Fibroblast of lung (primary cell): ENCODE measurements around the gene TIMM29. TPM values are rescaled to one million over a fixed set of nuclear protein-coding genes. Genes with fewer than 3 reads are reported as not detected.
A peak's percentile ranks its signal among the peaks of the same experiment; 100 is the strongest.

Experiments used
- DNase-seq, 2 donors: peaks; one replicate each; pipeline versions ENCODE4 v3.0.0 to v3.0.0-alpha.2; 2010; ENCODE audit warnings: low read depth in 2 of 2
- H2AFZ ChIP-seq: 2 replicates; pipeline ENCODE4 v1.5.1; 2012; ENCODE audit warnings: low read length, control low read depth, inconsistent platforms
- H3K27ac ChIP-seq: 2 replicates; pipeline ENCODE4 v1.5.1; 2011; ENCODE audit warnings: low read length, control low read depth; ENCODE audit not compliant: insufficient read depth
- H3K27me3 ChIP-seq: 2 replicates; pipeline ENCODE4 v1.5.1; 2011; ENCODE audit warnings: mild to moderate bottlenecking, low read length; ENCODE audit not compliant: control insufficient read depth, insufficient read depth
- H3K36me3 ChIP-seq: 2 replicates; pipeline ENCODE4 v1.5.1; 2011; ENCODE audit warnings: low read length; ENCODE audit not compliant: control insufficient read depth, insufficient read depth
- H3K4me1 ChIP-seq: 2 replicates; pipeline ENCODE4 v1.5.1; 2011; ENCODE audit warnings: low read length; ENCODE audit not compliant: control insufficient read depth, insufficient read depth; ENCODE audit errors: extremely low read depth
- H3K4me2 ChIP-seq: 2 replicates; pipeline ENCODE4 v1.5.1; 2011; ENCODE audit warnings: low read length, control low read depth; ENCODE audit not compliant: insufficient read depth; ENCODE audit errors: extremely low read depth
- H3K4me3 ChIP-seq, 4 experiments: fragments of 200-600 bp in 1 of 4; sonication (generic) in 1 of 4; replicated peaks in 1 of 4; 2 replicates each; pipeline ENCODE4 v1.5.1; 2011 to 2016; ENCODE audit warnings: low read length in 4 of 4, low read depth in 3 of 4, mild to moderate bottlenecking in 3 of 4, control low read depth in 2 of 4, inconsistent platforms in 1 of 4, mixed read lengths in 1 of 4; ENCODE audit not compliant: insufficient read depth in 1 of 4; ENCODE audit errors: control extremely low read depth in 1 of 4
- H3K79me2 ChIP-seq: 2 replicates; pipeline ENCODE4 v1.5.1; 2012; ENCODE audit warnings: mild to moderate bottlenecking, low read length, inconsistent platforms; ENCODE audit not compliant: control insufficient read depth, insufficient read depth
- H3K9ac ChIP-seq: 2 replicates; pipeline ENCODE4 v1.5.1; 2011; ENCODE audit warnings: mild to moderate bottlenecking, low read length, control low read depth; ENCODE audit not compliant: insufficient read depth
- H3K9me3 ChIP-seq: 2 replicates; pipeline ENCODE4 v1.5.1; 2012; ENCODE audit warnings: low read depth, low read length; ENCODE audit not compliant: control insufficient read depth, insufficient read depth
- H4K20me1 ChIP-seq: 2 replicates; pipeline ENCODE4 v1.5.1; 2011; ENCODE audit warnings: low read length; ENCODE audit not compliant: control insufficient read depth, insufficient read depth; ENCODE audit errors: extremely low read depth
- CTCF ChIP-seq, 2 donors: IDR thresholded peaks in 1 of 2; conservative IDR thresholded peaks in 1 of 2; 1 replicate in 1 of 2; 2 replicates in 1 of 2; pipeline ENCODE4 v1.5.1; 2011 to 2012; ENCODE audit warnings: low read length in 2 of 2, control low read depth in 1 of 2, inconsistent platforms in 1 of 2, low read depth in 1 of 2, mild to moderate bottlenecking in 1 of 2
- EZH2 ChIP-seq: IDR thresholded peaks from 2 replicates; pipeline ENCODE4 v1.5.1; 2012; ENCODE audit warnings: low read length, control low read depth, mild to moderate bottlenecking; ENCODE audit errors: missing control alignments
- polyA plus RNA-seq, 2 donors: library from polyadenylated mRNA; depleted of rRNA in 1 of 2; stranded (reverse) in 1 of 2; unstranded in 1 of 2; fragments of >200 nt; gene quantifications; 2 replicates each; pipeline ENCODE4 v1.2.1, GENCODE V29; 2011 to 2012; ENCODE audit warnings: missing spikeins in 1 of 2
- total RNA-seq: library from RNA; depleted of rRNA; stranded (reverse); fragments of >200 nt; gene quantifications from 2 replicates; pipeline ENCODE4 v1.2.1, GENCODE V29; 2014

The TIMM29 gene
- total and polyA plus RNA-seq, 2 donors (not counting 1 experiment from before 2014, with no cell fraction given) = 7.0 to 29.2 TPM

GRCh38 chr19:10962863-10963262, 34.3 kb downstream of the TIMM29 start:
- Histone ChIP-seq H3K4me1 (no peaks in the 10 kb centered on the region), H3K79me2 (peaks cover 60% of the 10 kb centered on the region), H3K9ac (no peak overlapping the region), H3K4me2 (peak overlapping the region; percentile 68), H3K36me3 (peaks cover 1% of the 10 kb centered on the region), H3K27ac (no peak overlapping the region), H4K20me1 (no peaks in the 10 kb centered on the region), H3K4me3 (peak overlapping the region in 2 of 4 experiments; percentile 28 to 94), H2AFZ (no peak overlapping the region), H3K27me3 (no peaks in the 10 kb centered on the region), H3K9me3 (no peaks in the 10 kb centered on the region)
- no peak for DNase-seq
- no peak for TF ChIP-seq EZH2
- TF ChIP-seq CTCF (conservative IDR thresholded peaks at IDR 0.05 in 1 of 2, IDR thresholded peaks at IDR 0.05 in 1 of 2; ENCODE audit: low read depth in 1 of 2, low read length in 2 of 2) = no peak

- no peak for DNase-seq
- no peak overlapping the region for H3K4me3 ChIP-seq
- no peaks in the 10 kb centered on the region for H4K20me1 ChIP-seq
- H2AFZ ChIP-seq = no peak overlapping the region
- TF ChIP-seq CTCF (conservative IDR thresholded peaks at IDR 0.05 in 1 of 2, IDR thresholded peaks at IDR 0.05 in 1 of 2; ENCODE audit: low read depth in 1 of 2, low read length in 2 of 2) (no peak), EZH2 (no peak)
- no peak overlapping the region for H3K9ac ChIP-seq
- no peak overlapping the region for H3K4me2 ChIP-seq
- no peaks in the 10 kb centered on the region for H3K4me1 ChIP-seq
- H3K27ac ChIP-seq = no peak overlapping the region
- H3K79me2 ChIP-seq = peaks cover 70% of the 10 kb centered on the region
- H3K36me3 ChIP-seq = peaks cover 1% of the 10 kb centered on the region
- no peaks in the 10 kb centered on the region for H3K27me3 ChIP-seq
- H3K9me3 ChIP-seq = no peaks in the 10 kb centered on the region
Measured at GRCh38 chr19:10963865-10964264, 35.3 kb downstream of the TIMM29 start.

- Histone ChIP-seq H3K27me3 (no peaks in the 10 kb centered on the region), H4K20me1 (no peaks in the 10 kb centered on the region), H3K9ac (no peak overlapping the region), H3K4me2 (no peak overlapping the region), H3K4me3 (no peak overlapping the region), H3K9me3 (no peaks in the 10 kb centered on the region), H3K79me2 (peaks cover 77% of the 10 kb centered on the region), H3K36me3 (peaks cover 1% of the 10 kb centered on the region), H3K4me1 (no peaks in the 10 kb centered on the region), H3K27ac (no peak overlapping the region), H2AFZ (no peak overlapping the region)
- no peak for DNase-seq
- TF ChIP-seq CTCF (conservative IDR thresholded peaks at IDR 0.05 in 1 of 2, IDR thresholded peaks at IDR 0.05 in 1 of 2; ENCODE audit: low read depth in 1 of 2, low read length in 2 of 2) (no peak), EZH2 (no peak)
Measured at GRCh38 chr19:10964903-10965302, 36.3 kb downstream of the TIMM29 start.
